GM18861 (cell line): ENCODE measurements around the gene RRAS.
"Not testable (repeated sequence)": the region's sequence is repeated elsewhere in the genome, so short reads cannot be mapped to it uniquely, and the experiment has no call there.

Experiments
- ATAC-seq: cut with Tn5 transposase; IDR thresholded peaks from one replicate; pipeline ENCODE4 v1.9.1; 2021; ENCODE audit not compliant: unreplicated experiment

Gene RRAS

GRCh38 chr19:49633273-49633672 lies 6.7 kb downstream of the RRAS start:
- ATAC-seq = not testable (repeated sequence)

GRCh38 chr19:49632576-49632975 lies 7.4 kb downstream of the RRAS start:
- ATAC-seq = no peak

GRCh38 chr19:49631610-49632192 lies 8.2 kb downstream of the RRAS start:
- ATAC-seq = no peak

GRCh38 chr19:49631014-49631588 lies 8.8 kb downstream of the RRAS start:
- no peak for ATAC-seq

GRCh38 chr19:49629659-49630058 lies 10.3 kb downstream of the RRAS start:
- ATAC-seq = no peak

- no peak for ATAC-seq
Measured at GRCh38 chr19:49626226-49626625, 13.7 kb downstream of the RRAS start.

- no peak for ATAC-seq
Measured at GRCh38 chr19:49624967-49625910, 14.7 kb downstream of the RRAS start.

- ATAC-seq = not testable (repeated sequence)
Measured at GRCh38 chr19:49617860-49618259, 22.1 kb downstream of the RRAS start.

GRCh38 chr19:49616945-49617344 lies 23.0 kb downstream of the RRAS start:
- no peak for ATAC-seq

GRCh38 chr19:49616532-49616931 lies 23.4 kb downstream of the RRAS start:
- ATAC-seq = no peak

GRCh38 chr19:49615861-49616260 lies 24.1 kb downstream of the RRAS start:
- ATAC-seq = no peak

GRCh38 chr19:49614096-49614833 lies 25.7 kb downstream of the RRAS start:
- ATAC-seq = no peak

GRCh38 chr19:49613374-49613773 lies 26.6 kb downstream of the RRAS start:
- no peak for ATAC-seq

GRCh38 chr19:49609499-49610092 lies 30.3 kb downstream of the RRAS start:
- ATAC-seq = no peak

GRCh38 chr19:49605605-49606004 lies 34.3 kb downstream of the RRAS start:
- ATAC-seq = no peak

- ATAC-seq = no peak
Measured at GRCh38 chr19:49602806-49603205, 37.1 kb downstream of the RRAS start.

- no peak for ATAC-seq
Measured at GRCh38 chr19:49601482-49602038, 38.4 kb downstream of the RRAS start.

- no peak for ATAC-seq
Measured at GRCh38 chr19:49599378-49600295, 40.3 kb downstream of the RRAS start.

- ATAC-seq = no peak
Measured at GRCh38 chr19:49597703-49597974, 42.3 kb downstream of the RRAS start.
